Astrocyte (in vitro differentiated cells and primary cell): ENCODE results near the gene LDLRAD4.

Experiments used
- EZH2 ChIP-seq: IDR thresholded peaks from 2 replicates; pipeline ENCODE4 v1.6.1; 2012; ENCODE audit warnings: mild to moderate bottlenecking, low read length, inconsistent platforms; ENCODE audit not compliant: insufficient read depth
- TF ChIP-seq, protein P1 (sequence below): IDR thresholded peaks from 2 replicates; pipeline ENCODE4 v1.5.1; 2011; ENCODE audit warnings: low read depth, mild to moderate bottlenecking, inconsistent platforms, low read length, moderate library complexity; ENCODE audit not compliant: insufficient read depth

GRCh38 chr18:13397504-13398163, 179.1 kb downstream of the LDLRAD4 start:
- TF ChIP-seq, protein P1, sequence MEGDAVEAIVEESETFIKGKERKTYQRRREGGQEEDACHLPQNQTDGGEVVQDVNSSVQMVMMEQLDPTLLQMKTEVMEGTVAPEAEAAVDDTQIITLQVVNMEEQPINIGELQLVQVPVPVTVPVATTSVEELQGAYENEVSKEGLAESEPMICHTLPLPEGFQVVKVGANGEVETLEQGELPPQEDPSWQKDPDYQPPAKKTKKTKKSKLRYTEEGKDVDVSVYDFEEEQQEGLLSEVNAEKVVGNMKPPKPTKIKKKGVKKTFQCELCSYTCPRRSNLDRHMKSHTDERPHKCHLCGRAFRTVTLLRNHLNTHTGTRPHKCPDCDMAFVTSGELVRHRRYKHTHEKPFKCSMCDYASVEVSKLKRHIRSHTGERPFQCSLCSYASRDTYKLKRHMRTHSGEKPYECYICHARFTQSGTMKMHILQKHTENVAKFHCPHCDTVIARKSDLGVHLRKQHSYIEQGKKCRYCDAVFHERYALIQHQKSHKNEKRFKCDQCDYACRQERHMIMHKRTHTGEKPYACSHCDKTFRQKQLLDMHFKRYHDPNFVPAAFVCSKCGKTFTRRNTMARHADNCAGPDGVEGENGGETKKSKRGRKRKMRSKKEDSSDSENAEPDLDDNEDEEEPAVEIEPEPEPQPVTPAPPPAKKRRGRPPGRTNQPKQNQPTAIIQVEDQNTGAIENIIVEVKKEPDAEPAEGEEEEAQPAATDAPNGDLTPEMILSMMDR = no peak
- no peak for TF ChIP-seq EZH2
